Small intestine (tissue), 7 donors: ENCODE results near the gene GRK5. TPM values are rescaled to one million over a fixed set of nuclear protein-coding genes. Genes with fewer than 3 reads are reported as not detected.

Experiments used
- DNase-seq, 2 donors: peaks; one replicate each; pipeline versions ENCODE4 v3.0.0 to v3.0.0-alpha.2; 2013
- FAIRE-seq: peaks from 2 replicates; lab custom pipeline; 2012; peaks lifted over from hg19 to GRCh38; lab: Jason Lieb, UNC
- H3K27ac ChIP-seq, 3 donors: one replicate each; pipeline ENCODE4 v1.5.1; 2013; ENCODE audit warnings: low read length in 2 of 3, mild to moderate bottlenecking in 2 of 3, control low read depth in 1 of 3, inconsistent platforms in 1 of 3, low read depth in 1 of 3, moderate library complexity in 1 of 3
- H3K27me3 ChIP-seq, 3 donors: one replicate each; pipeline ENCODE4 v1.6.1; 2013; ENCODE audit warnings: low read length in 3 of 3, inconsistent platforms in 1 of 3; ENCODE audit not compliant: control insufficient read depth in 3 of 3, insufficient read depth in 3 of 3
- H3K36me3 ChIP-seq, 3 donors: one replicate each; pipeline ENCODE4 v1.6.1; 2013; ENCODE audit warnings: low read length in 3 of 3, inconsistent platforms in 1 of 3, low read depth in 1 of 3, mild to moderate bottlenecking in 1 of 3, moderate library complexity in 1 of 3; ENCODE audit not compliant: control insufficient read depth in 3 of 3, insufficient read depth in 2 of 3
- H3K4me1 ChIP-seq, 3 donors: one replicate each; pipeline ENCODE4 v1.6.1; 2013; ENCODE audit warnings: low read length in 2 of 3, inconsistent platforms in 1 of 3, low read depth in 1 of 3, mild to moderate bottlenecking in 1 of 3, moderate library complexity in 1 of 3; ENCODE audit not compliant: control insufficient read depth in 3 of 3, insufficient read depth in 2 of 3
- H3K4me3 ChIP-seq, 3 donors: one replicate each; pipeline ENCODE4 v1.5.1; 2013; ENCODE audit warnings: low read length in 3 of 3, control low read depth in 1 of 3, inconsistent platforms in 1 of 3, low read depth in 1 of 3, mild to moderate bottlenecking in 1 of 3, moderate library complexity in 1 of 3
- H3K9me3 ChIP-seq, 2 donors: one replicate each; pipeline ENCODE4 v1.6.1; 2013; ENCODE audit warnings: low read depth in 1 of 2, low read length in 1 of 2; ENCODE audit not compliant: control insufficient read depth in 2 of 2, insufficient read depth in 1 of 2
- WGBS, 3 donors: extraction: QIAGEN DNeasy Blood & Tissue Kit; methylation state at CpG; one replicate each; pipeline ENCODE4 v1.1.7; 2013; 5-methylcytosine and 5-hydroxymethylcytosine counted together
- polyA plus RNA-seq, 4 donors: library from polyadenylated mRNA; stranded (reverse) in 3 of 4; unstranded in 1 of 4; fragments of 200-250 nt in 3 of 4; fragments of 120-200 nt in 1 of 4; gene quantifications; one replicate each; pipeline versions ENCODE4 v1.2.1 to v1.2.3, GENCODE V29; 2013
- donor health status: healthy with polysubstance abuse.
- donor health status: control.
- donor health status: control.
- donor health status: Bipolar disorder and iron deficiency.
- donor health status: healthy.

The GRK5 gene
- polyA plus RNA-seq, 4 donors: 21.6 to 50.5 (median 26.0) TPM

GRCh38 chr10:119470920-119471702 is 263.7 kb downstream of the GRK5 start:
- peaks cover 0 to 6% (median 0%) of the 10 kb centered on the region in 3 donors for H3K27me3 ChIP-seq
- DNase-seq (no peak), FAIRE-seq (no peak)
- H3K4me3 ChIP-seq: no peak overlapping the region
- WGBS, 3 donors: 75 to 83% (median 76%) methylated on average over 3 of the region's 3 CpGs
- no peaks in the 10 kb centered on the region for H3K4me1 ChIP-seq
- H3K36me3 ChIP-seq: no peaks in the 10 kb centered on the region
- H3K9me3 ChIP-seq: peaks cover 0 to 13% of the 10 kb centered on the region in 2 donors
- no peak overlapping the region for H3K27ac ChIP-seq

GRCh38 chr10:119473771-119474170 is 266.4 kb downstream of the GRK5 start:
- Histone ChIP-seq H3K9me3 (peaks cover 0 to 13% of the 10 kb centered on the region in 2 donors), H3K4me1 (no peaks in the 10 kb centered on the region), H3K4me3 (no peak overlapping the region), H3K27ac (no peak overlapping the region), H3K36me3 (no peaks in the 10 kb centered on the region), H3K27me3 (peaks cover 0 to 14% (median 0%) of the 10 kb centered on the region in 3 donors)
- FAIRE-seq (no peak), DNase-seq (no peak)
- WGBS, 3 donors: 92 to 96% (median 93%) methylated on average over 4 of the region's 4 CpGs

- no peak for DNase-seq
- WGBS, 3 donors: 85 to 93% (median 92%) methylated on average over 10 of the region's 10 CpGs
- Histone ChIP-seq H3K4me1 (no peaks in the 10 kb centered on the region), H3K9me3 (peaks cover 0 to 13% of the 10 kb centered on the region in 2 donors), H3K36me3 (no peaks in the 10 kb centered on the region), H3K27ac (no peak overlapping the region), H3K27me3 (peaks cover 0 to 17% (median 0%) of the 10 kb centered on the region in 3 donors), H3K4me3 (no peak overlapping the region)
- FAIRE-seq: no peak
Observed at GRCh38 chr10:119474606-119475005, 267.2 kb downstream of the GRK5 start.

DNA sequence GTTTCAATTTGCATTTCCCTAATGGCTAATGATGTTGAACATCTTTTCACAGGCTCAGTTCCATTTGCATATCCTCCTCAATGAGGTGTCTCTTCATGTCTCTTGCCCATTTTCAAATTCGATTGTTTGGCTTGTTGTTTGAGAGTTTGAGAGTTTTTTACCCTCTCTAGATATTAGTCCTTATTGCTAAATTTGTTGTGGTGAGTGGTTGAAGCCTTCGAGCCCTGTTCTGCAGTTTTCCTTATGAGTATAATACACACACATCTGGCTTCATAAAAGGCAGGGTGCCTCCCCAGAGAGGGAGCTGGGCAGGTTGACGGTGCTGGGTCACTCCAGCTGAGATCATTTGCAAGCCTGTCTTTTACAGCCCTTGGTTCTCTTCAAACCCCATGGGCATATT is 270.1 kb downstream of the GRK5 start:
- H3K4me3 ChIP-seq: no peak overlapping the region
- no peaks in the 10 kb centered on the region for H3K36me3 ChIP-seq
- no peaks in the 10 kb centered on the region for H3K4me1 ChIP-seq
- H3K27me3 ChIP-seq: peaks cover 0 to 19% (median 0%) of the 10 kb centered on the region in 3 donors
- no peak overlapping the region for H3K27ac ChIP-seq
- DNase-seq (no peak), FAIRE-seq (no peak)
- 38 to 67% (median 58%) methylated on average over 3 of the region's 3 CpGs for WGBS, 3 donors
- peaks cover 0 to 13% of the 10 kb centered on the region in 2 donors for H3K9me3 ChIP-seq

GRCh38 chr10:119478111-119478802 is 270.9 kb downstream of the GRK5 start:
- H3K27me3 ChIP-seq: peaks cover 0 to 19% (median 0%) of the 10 kb centered on the region in 3 donors
- H3K4me1 ChIP-seq: no peaks in the 10 kb centered on the region
- no peak overlapping the region for H3K4me3 ChIP-seq
- FAIRE-seq: no peak
- no peak for DNase-seq
- H3K27ac ChIP-seq: no peak overlapping the region
- WGBS, 3 donors: 20 to 45% (median 41%) methylated on average over 8 of the region's 8 CpGs
- H3K36me3 ChIP-seq: no peaks in the 10 kb centered on the region
- peaks cover 0 to 9% of the 10 kb centered on the region in 2 donors for H3K9me3 ChIP-seq

DNA sequence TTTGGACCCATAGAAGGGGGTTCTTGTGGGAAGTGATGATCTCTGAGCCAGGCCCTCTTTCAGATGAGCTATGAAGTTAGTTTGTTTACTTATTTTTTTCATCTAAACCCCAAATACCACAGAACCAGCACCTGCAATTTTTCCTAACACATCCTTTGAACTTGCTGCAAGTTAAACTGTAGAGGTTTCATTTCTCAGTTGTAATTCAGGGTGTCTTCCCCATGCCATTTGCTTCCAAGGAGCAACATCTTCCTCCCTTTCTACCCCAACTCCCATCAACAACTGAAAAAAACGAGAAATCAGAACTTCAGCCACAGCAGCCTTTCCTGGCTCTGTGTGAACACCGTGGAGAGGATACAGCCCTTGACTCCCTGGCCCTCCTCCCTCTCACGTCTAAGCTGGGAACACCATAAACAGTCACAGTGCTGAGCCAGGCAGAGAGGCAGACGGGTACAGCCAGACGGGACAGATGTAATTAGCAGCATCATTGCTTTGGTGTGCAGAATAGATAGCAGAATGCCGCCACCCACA is 271.5 kb downstream of the GRK5 start:
- no peaks in the 10 kb centered on the region for H3K4me1 ChIP-seq
- no peaks in the 10 kb centered on the region for H3K36me3 ChIP-seq
- WGBS, 3 donors: 17 to 25% (median 19%) methylated on average over 6 of the region's 6 CpGs
- H3K27ac ChIP-seq: no peak overlapping the region
- H3K27me3 ChIP-seq: peaks cover 0 to 19% (median 0%) of the 10 kb centered on the region in 3 donors
- no peak for DNase-seq
- H3K9me3 ChIP-seq: peaks cover 0 to 4% of the 10 kb centered on the region in 2 donors
- FAIRE-seq: no peak
- H3K4me3 ChIP-seq: no peak overlapping the region

- 46 to 52% (median 51%) methylated on average over 8 of the region's 8 CpGs for WGBS, 3 donors
- Histone ChIP-seq H3K9me3 (no peaks in the 10 kb centered on the region), H3K27me3 (peaks cover 0 to 19% (median 0%) of the 10 kb centered on the region in 3 donors), H3K4me3 (no peak overlapping the region), H3K36me3 (no peaks in the 10 kb centered on the region), H3K4me1 (no peaks in the 10 kb centered on the region), H3K27ac (no peak overlapping the region)
- no peak for FAIRE-seq
- DNase-seq: no peak
Observed at GRCh38 chr10:119479532-119479931, 272.2 kb downstream of the GRK5 start.

GRCh38 chr10:119480667-119481066 is 273.3 kb downstream of the GRK5 start:
- no peaks in the 10 kb centered on the region for H3K4me1 ChIP-seq
- H3K27me3 ChIP-seq: peaks cover 0 to 16% (median 0%) of the 10 kb centered on the region in 3 donors
- H3K9me3 ChIP-seq: no peaks in the 10 kb centered on the region
- DNase-seq (no peak), FAIRE-seq (no peak)
- H3K27ac ChIP-seq: no peak overlapping the region
- no peak overlapping the region for H3K4me3 ChIP-seq
- WGBS, 3 donors: 34 to 65% (median 55%) methylated on average over 4 of the region's 4 CpGs
- H3K36me3 ChIP-seq: no peaks in the 10 kb centered on the region
